ENCODE results near the gene RYR2. TPM values are rescaled to one million over a fixed set of nuclear protein-coding genes. Genes with fewer than 3 reads are reported as not detected.

RYR2 gene
- total RNA-seq, 1 experiment from 2014 or later: 4.0 TPM

GRCh38 chr1:237054313-237054712, 12.3 kb downstream of the RYR2 start:
- Mint-ChIP-seq H3K36me3 (ENCODE audit: insufficient read depth, unreplicated experiment) (peaks cover 6% of the 10 kb centered on the region), H3K4me3 (ENCODE audit: unreplicated experiment) (no peak overlapping the region), H3K4me1 (ENCODE audit: insufficient read depth, unreplicated experiment) (no peaks in the 10 kb centered on the region), H3K9me3 (ENCODE audit: unreplicated experiment) (no peaks in the 10 kb centered on the region), H3K27me3 (ENCODE audit: insufficient read depth, unreplicated experiment) (peaks cover 75% of the 10 kb centered on the region), H3K27ac (ENCODE audit: low read depth, unreplicated experiment) (no peak overlapping the region)
- no TSS peak for BruUV-seq (replicated peaks)
- DNase-seq (ENCODE audit: unreplicated experiment): no peak
- TF ChIP-seq CTCF (IDR thresholded peaks at IDR 0.05; ENCODE audit: unreplicated experiment): no peak
- ChIA-PET CTCF (no interaction called here), POLR2A (no interaction called here)
- intact Hi-C loops (cut with micrococcal nuclease): no loop called here

GRCh38 chr1:237058470-237058869, 16.5 kb downstream of the RYR2 start:
- CTCF ChIA-PET: interaction anchor here (0.9 to 2.0 kb wide), 3 partner anchors 11 to 449 kb away, joined by 3 to 6 read pairs (median 3); no protein-coding TSS in a partner anchor
- H3K36me3 Mint-ChIP-seq (ENCODE audit: insufficient read depth, unreplicated experiment): peaks cover 6% of the 10 kb centered on the region
- no peak for DNase-seq (ENCODE audit: unreplicated experiment)
- TF ChIP-seq CTCF (IDR thresholded peaks at IDR 0.05; ENCODE audit: unreplicated experiment): no peak
- intact Hi-C loops (cut with micrococcal nuclease): no loop called here
- H3K27ac Mint-ChIP-seq (ENCODE audit: low read depth, unreplicated experiment): no peak overlapping the region
- no TSS peak for BruUV-seq (replicated peaks)
- no peaks in the 10 kb centered on the region for H3K4me1 Mint-ChIP-seq (ENCODE audit: insufficient read depth, unreplicated experiment)
- POLR2A ChIA-PET: interaction anchor here (0.8 kb wide), 1 partner anchor 21 kb away, joined by 3 read pairs; no protein-coding TSS in a partner anchor
- peaks cover 98% of the 10 kb centered on the region for H3K27me3 Mint-ChIP-seq (ENCODE audit: insufficient read depth, unreplicated experiment)
- no peak overlapping the region for H3K4me3 Mint-ChIP-seq (ENCODE audit: unreplicated experiment)
- no peaks in the 10 kb centered on the region for H3K9me3 Mint-ChIP-seq (ENCODE audit: unreplicated experiment)

- BruUV-seq (replicated peaks): no TSS peak
- Mint-ChIP-seq H3K9me3 (ENCODE audit: unreplicated experiment) (no peaks in the 10 kb centered on the region), H3K27ac (ENCODE audit: low read depth, unreplicated experiment) (no peak overlapping the region), H3K4me1 (ENCODE audit: insufficient read depth, unreplicated experiment) (no peaks in the 10 kb centered on the region), H3K4me3 (ENCODE audit: unreplicated experiment) (no peak overlapping the region), H3K36me3 (ENCODE audit: insufficient read depth, unreplicated experiment) (peaks cover 6% of the 10 kb centered on the region), H3K27me3 (ENCODE audit: insufficient read depth, unreplicated experiment) (peaks cover 98% of the 10 kb centered on the region)
- ChIA-PET POLR2A (no interaction called here), CTCF (interaction anchor here (0.5 to 0.6 kb wide), 2 partner anchors 15 to 327 kb away, joined by 3 read pairs; no protein-coding TSS in a partner anchor)
- intact Hi-C loops (cut with micrococcal nuclease): no loop called here
- no peak for TF ChIP-seq CTCF (IDR thresholded peaks at IDR 0.05; ENCODE audit: unreplicated experiment)
- no peak for DNase-seq (ENCODE audit: unreplicated experiment)
These were observed 17.3 kb downstream of the RYR2 start for GRCh38 chr1:237059244-237059643.

- no peak for TF ChIP-seq CTCF (IDR thresholded peaks at IDR 0.05; ENCODE audit: unreplicated experiment)
- H3K27me3 Mint-ChIP-seq (ENCODE audit: insufficient read depth, unreplicated experiment): peaks cover 76% of the 10 kb centered on the region
- ChIA-PET CTCF (interaction anchor here (0.6 kb wide), 2 partner anchors 23 to 384 kb away, joined by 3 to 5 read pairs; no protein-coding TSS in a partner anchor), POLR2A (interaction anchor here (1.1 kb wide), 1 partner anchor 15 kb away, joined by 3 read pairs; no protein-coding TSS in a partner anchor)
- H3K4me1 Mint-ChIP-seq (ENCODE audit: insufficient read depth, unreplicated experiment): no peaks in the 10 kb centered on the region
- H3K9me3 Mint-ChIP-seq (ENCODE audit: unreplicated experiment): no peaks in the 10 kb centered on the region
- no peak for DNase-seq (ENCODE audit: unreplicated experiment)
- no peak overlapping the region for H3K27ac Mint-ChIP-seq (ENCODE audit: low read depth, unreplicated experiment)
- no TSS peak for BruUV-seq (replicated peaks)
- no peaks in the 10 kb centered on the region for H3K36me3 Mint-ChIP-seq (ENCODE audit: insufficient read depth, unreplicated experiment)
- H3K4me3 Mint-ChIP-seq (ENCODE audit: unreplicated experiment): no peak overlapping the region
- intact Hi-C loops (cut with micrococcal nuclease): no loop called here
These were observed 21.0 kb downstream of the RYR2 start for GRCh38 chr1:237062976-237063375.

Data from MCF 10A (cell line).